Activated naive CD8-positive, alpha-beta T cell treated with anti-CD3 and anti-CD28 coated beads for 36 hours (primary cell): ENCODE measurements around the gene GABRR3. TPM values are rescaled to one million over a fixed set of nuclear protein-coding genes. Genes with fewer than 3 reads are reported as not detected.

Experiments
- DNase-seq: peaks from one replicate; pipeline ENCODE4 v3.0.0; 2021
- H3K27ac Mint-ChIP-seq: one replicate; pipeline ENCODE4 v1.8.0; 2022; ENCODE audit warnings: mild to moderate bottlenecking, moderate library complexity, mixed read lengths
- H3K27me3 Mint-ChIP-seq: one replicate; pipeline ENCODE4 v1.8.0; 2022; ENCODE audit warnings: mild to moderate bottlenecking, mixed read lengths
- H3K36me3 Mint-ChIP-seq: one replicate; pipeline ENCODE4 v1.8.0; 2021; ENCODE audit warnings: mild to moderate bottlenecking, mixed read lengths
- H3K4me1 Mint-ChIP-seq: one replicate; pipeline ENCODE4 v1.8.0; 2021; ENCODE audit warnings: mixed read lengths
- H3K4me3 Mint-ChIP-seq: one replicate; pipeline ENCODE4 v1.8.0; 2022; ENCODE audit warnings: mild to moderate bottlenecking, moderate library complexity, mixed read lengths
- H3K9me3 Mint-ChIP-seq: one replicate; pipeline ENCODE4 v1.8.0; 2022; ENCODE audit warnings: mixed read lengths
- total RNA-seq, 2 experiments: library from RNA; stranded (reverse); gene quantifications; one replicate each; pipeline ENCODE4 v1.2.3, GENCODE V29; 2021

Gene GABRR3
- total RNA-seq, result not detected

DNA sequence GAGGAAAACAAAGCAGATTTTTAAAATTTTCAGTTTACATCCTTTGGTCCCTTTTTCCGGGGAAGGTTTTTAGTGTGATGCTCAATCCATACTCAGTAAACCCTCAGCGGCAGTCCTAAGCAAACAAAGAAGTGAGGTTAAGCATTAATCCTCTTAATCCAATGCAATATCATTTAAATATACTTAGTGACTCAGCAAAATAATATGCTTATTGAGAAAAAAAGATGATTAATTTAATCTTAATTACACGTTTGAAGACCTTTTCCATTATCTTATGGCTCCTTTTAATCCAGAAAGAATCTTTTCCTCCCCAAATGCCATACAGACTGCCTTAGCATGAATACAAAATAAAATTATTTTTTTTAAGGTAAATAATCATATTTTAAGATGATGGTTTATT is at the start of gene GABRR3:
TSS of gene GABRR3 (minus strand) at position 108 of the 400 bp plus-strand sequence. CDS start 328 bp downstream, outside the sequence.
- Mint-ChIP-seq H3K27me3 (peaks cover 15% of the 10 kb centered on the region), H3K27ac (no peak within 1 kb of the TSS), H3K4me1 (peaks cover 6% of the 10 kb centered on the region), H3K36me3 (no peaks in the 10 kb centered on the region), H3K9me3 (no peaks in the 10 kb centered on the region), H3K4me3 (no peak within 1 kb of the TSS)
- DNase-seq, result no peak

GRCh38 chr3:98073486-98073885 is 38.4 kb upstream of the GABRR3 start:
- H3K4me3 Mint-ChIP-seq, result no peak overlapping the region
- H3K36me3 Mint-ChIP-seq, result no peaks in the 10 kb centered on the region
- no peak overlapping the region for H3K27ac Mint-ChIP-seq
- H3K27me3 Mint-ChIP-seq, result peaks cover 14% of the 10 kb centered on the region
- no peaks in the 10 kb centered on the region for H3K9me3 Mint-ChIP-seq
- H3K4me1 Mint-ChIP-seq, result no peaks in the 10 kb centered on the region
- no peak for DNase-seq

DNA sequence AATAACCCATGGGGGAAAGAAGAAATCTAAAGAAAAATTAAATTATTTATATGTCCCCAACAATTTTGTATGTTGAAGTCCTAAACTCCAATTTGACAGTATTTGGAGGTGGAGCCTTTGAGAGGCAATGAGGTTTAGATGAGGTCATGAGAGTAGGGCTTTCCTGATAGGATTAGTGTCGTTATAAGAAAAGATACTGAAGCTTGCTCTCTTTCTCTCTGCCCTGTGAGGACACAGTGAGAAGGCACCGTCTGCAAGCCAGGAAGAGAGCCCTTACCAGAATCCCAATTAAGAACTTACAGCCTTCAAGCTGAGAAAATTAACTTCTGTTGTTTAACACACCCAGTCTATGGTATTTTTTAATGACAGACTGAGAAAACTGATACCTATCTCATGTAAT is 35.7 kb upstream of the GABRR3 start:
- H3K27me3 Mint-ChIP-seq, result peaks cover 26% of the 10 kb centered on the region
- no peaks in the 10 kb centered on the region for H3K9me3 Mint-ChIP-seq
- H3K4me1 Mint-ChIP-seq, result no peaks in the 10 kb centered on the region
- no peak for DNase-seq
- H3K4me3 Mint-ChIP-seq, result no peak overlapping the region
- H3K36me3 Mint-ChIP-seq, result no peaks in the 10 kb centered on the region
- no peak overlapping the region for H3K27ac Mint-ChIP-seq

DNA sequence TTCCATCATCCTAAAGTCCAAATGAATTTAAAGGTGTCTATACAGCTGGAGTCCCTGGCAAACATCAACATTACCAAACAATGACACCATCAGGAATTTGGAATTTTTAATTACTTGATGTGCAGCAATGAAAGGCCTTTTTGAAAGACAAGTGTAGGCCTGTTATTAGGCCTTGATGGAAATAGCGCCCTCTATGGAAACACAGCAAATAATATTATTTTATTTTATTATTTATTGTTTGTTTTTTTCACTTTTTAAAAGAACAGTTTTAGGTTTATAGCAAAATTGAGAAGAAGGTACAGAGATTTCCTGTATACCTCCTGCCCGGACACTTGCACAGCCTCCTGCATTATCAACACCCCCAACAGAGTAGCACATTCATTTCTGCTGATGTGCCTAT is 33.7 kb upstream of the GABRR3 start:
- Mint-ChIP-seq H3K27me3 (peaks cover 22% of the 10 kb centered on the region), H3K27ac (no peak overlapping the region), H3K36me3 (no peaks in the 10 kb centered on the region), H3K4me1 (no peaks in the 10 kb centered on the region), H3K9me3 (no peaks in the 10 kb centered on the region), H3K4me3 (no peak overlapping the region)
- DNase-seq, result no peak

DNA sequence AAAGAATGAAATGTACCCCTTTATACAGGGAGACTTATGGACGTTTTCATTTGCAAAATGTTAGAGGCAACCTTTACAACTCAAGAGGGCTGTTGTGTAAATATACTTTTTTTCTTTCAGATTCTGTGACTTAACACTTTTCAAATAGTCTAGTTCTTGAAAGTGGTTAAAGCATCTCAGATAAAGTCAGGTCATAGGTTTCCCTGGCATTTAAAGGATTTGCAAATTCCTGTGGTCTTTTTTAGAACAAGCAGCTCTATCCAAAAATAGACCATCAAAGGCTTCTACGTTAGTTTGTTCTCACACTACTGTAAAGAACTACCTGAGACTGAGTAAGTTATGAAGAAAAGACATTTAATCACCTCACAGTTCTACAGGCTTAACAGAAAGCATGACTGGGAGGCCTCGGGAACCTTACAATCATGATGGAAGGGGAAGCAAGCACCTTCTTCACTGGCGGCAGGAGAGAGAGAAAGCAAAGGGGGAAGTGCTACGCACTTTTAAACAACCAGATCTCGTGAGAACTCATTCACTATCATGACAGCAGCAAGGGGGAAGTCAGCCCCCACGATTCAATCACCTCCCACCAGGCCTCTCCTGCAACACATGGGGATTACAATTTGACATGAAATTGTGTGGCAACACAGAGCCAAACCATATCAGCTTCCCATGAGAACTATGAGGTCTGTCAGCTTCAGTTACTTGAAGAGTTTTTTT is 23.3 kb upstream of the GABRR3 start:
- Mint-ChIP-seq H3K9me3 (no peaks in the 10 kb centered on the region), H3K27me3 (peaks cover 4% of the 10 kb centered on the region), H3K27ac (no peak overlapping the region), H3K36me3 (no peaks in the 10 kb centered on the region), H3K4me1 (no peaks in the 10 kb centered on the region), H3K4me3 (no peak overlapping the region)
- no peak for DNase-seq

GRCh38 chr3:98057631-98058030 is 22.5 kb upstream of the GABRR3 start:
- Mint-ChIP-seq H3K27me3 (peaks cover 4% of the 10 kb centered on the region), H3K9me3 (no peaks in the 10 kb centered on the region), H3K36me3 (no peaks in the 10 kb centered on the region), H3K4me3 (no peak overlapping the region), H3K27ac (no peak overlapping the region), H3K4me1 (no peaks in the 10 kb centered on the region)
- no peak for DNase-seq

- DNase-seq, result no peak
- no peak overlapping the region for H3K27ac Mint-ChIP-seq
- no peak overlapping the region for H3K4me3 Mint-ChIP-seq
- no peaks in the 10 kb centered on the region for H3K36me3 Mint-ChIP-seq
- no peaks in the 10 kb centered on the region for H3K4me1 Mint-ChIP-seq
- H3K9me3 Mint-ChIP-seq, result no peaks in the 10 kb centered on the region
- H3K27me3 Mint-ChIP-seq, result peaks cover 4% of the 10 kb centered on the region
Observed at GRCh38 chr3:98056035-98056434, 20.9 kb upstream of the GABRR3 start.

GRCh38 chr3:98049271-98049670 is 14.2 kb upstream of the GABRR3 start:
- H3K27me3 Mint-ChIP-seq, result no peaks in the 10 kb centered on the region
- H3K9me3 Mint-ChIP-seq, result no peaks in the 10 kb centered on the region
- DNase-seq, result no peak
- H3K36me3 Mint-ChIP-seq, result no peaks in the 10 kb centered on the region
- H3K4me1 Mint-ChIP-seq, result no peaks in the 10 kb centered on the region
- H3K27ac Mint-ChIP-seq, result no peak overlapping the region
- H3K4me3 Mint-ChIP-seq, result no peak overlapping the region

DNA sequence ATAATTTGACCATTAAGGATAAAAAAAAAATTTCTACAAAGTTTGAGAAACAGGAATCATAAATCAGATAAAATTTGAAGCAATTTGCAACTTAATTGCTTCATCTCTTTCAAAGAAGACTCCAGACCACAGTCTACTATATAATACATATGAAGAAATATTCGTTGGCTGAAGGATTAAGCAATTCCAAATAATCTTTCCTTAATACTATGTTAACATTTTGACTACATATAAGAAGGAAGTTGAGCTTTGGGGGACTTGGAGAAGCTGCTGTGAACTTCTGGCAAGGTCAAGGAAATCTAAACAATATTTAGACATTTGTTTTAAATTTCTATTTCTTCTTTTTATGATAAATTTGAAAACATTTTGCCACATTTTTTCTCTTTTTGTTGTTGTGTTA is 13.5 kb upstream of the GABRR3 start:
- Mint-ChIP-seq H3K9me3 (no peaks in the 10 kb centered on the region), H3K27ac (no peak overlapping the region), H3K4me3 (no peak overlapping the region), H3K36me3 (no peaks in the 10 kb centered on the region), H3K4me1 (no peaks in the 10 kb centered on the region), H3K27me3 (no peaks in the 10 kb centered on the region)
- no peak for DNase-seq

DNA sequence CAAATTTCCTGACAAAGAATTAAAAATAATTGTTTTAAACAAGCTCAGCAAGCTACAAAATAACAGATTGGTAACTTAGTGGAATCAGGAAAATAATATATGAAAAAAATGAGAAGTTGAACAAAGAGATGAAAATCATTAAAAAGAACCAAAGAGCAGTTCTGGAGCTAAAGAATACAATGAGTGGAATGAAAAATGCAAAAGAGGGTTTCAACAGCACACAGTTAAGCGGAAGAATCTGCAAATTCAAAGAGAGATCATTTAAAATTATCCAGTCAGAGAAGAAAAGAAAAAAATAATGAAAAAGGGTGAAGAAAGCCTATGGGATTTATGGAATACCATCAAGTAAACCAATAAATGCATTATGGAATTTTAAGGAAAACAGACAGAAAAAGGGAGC is 6.2 kb upstream of the GABRR3 start:
- no peak overlapping the region for H3K27ac Mint-ChIP-seq
- DNase-seq, result no peak
- peaks cover 6% of the 10 kb centered on the region for H3K4me1 Mint-ChIP-seq
- H3K36me3 Mint-ChIP-seq, result no peaks in the 10 kb centered on the region
- H3K4me3 Mint-ChIP-seq, result no peak overlapping the region
- H3K9me3 Mint-ChIP-seq, result peaks cover 4% of the 10 kb centered on the region
- H3K27me3 Mint-ChIP-seq, result peaks cover 13% of the 10 kb centered on the region

- H3K4me1 Mint-ChIP-seq, result peaks cover 6% of the 10 kb centered on the region
- H3K9me3 Mint-ChIP-seq, result peaks cover 4% of the 10 kb centered on the region
- peaks cover 17% of the 10 kb centered on the region for H3K27me3 Mint-ChIP-seq
- peak; percentile 65 for DNase-seq
- H3K36me3 Mint-ChIP-seq, result no peaks in the 10 kb centered on the region
- peak overlapping the region; percentile 93 for H3K4me3 Mint-ChIP-seq
- H3K27ac Mint-ChIP-seq, result peak overlapping the region; percentile 98
Observed at GRCh38 chr3:98039322-98040024, 4.4 kb upstream of the GABRR3 start.

DNA sequence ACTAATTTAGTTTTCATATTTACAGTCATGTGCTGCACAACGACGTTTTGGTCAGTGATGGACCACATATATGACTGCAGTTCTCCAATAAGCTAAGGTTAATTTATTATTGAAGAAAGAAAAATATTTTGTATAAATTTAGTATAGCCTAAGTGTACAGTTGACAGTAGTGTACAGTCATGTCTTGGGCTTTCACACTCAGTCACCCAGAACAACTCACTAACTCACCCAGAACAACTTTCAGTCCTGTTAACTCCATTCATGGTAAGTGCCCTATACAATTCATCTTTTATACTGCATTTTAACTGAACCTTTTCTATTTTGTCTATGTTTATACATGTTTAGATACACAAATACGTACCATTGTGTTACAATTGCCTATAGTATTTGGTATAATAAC is 3.8 kb upstream of the GABRR3 start:
- Mint-ChIP-seq H3K9me3 (peaks cover 4% of the 10 kb centered on the region), H3K36me3 (no peaks in the 10 kb centered on the region), H3K27ac (peak overlapping the region; percentile 98), H3K4me3 (no peak overlapping the region), H3K27me3 (peaks cover 17% of the 10 kb centered on the region), H3K4me1 (peaks cover 6% of the 10 kb centered on the region)
- DNase-seq, result no peak

DNA sequence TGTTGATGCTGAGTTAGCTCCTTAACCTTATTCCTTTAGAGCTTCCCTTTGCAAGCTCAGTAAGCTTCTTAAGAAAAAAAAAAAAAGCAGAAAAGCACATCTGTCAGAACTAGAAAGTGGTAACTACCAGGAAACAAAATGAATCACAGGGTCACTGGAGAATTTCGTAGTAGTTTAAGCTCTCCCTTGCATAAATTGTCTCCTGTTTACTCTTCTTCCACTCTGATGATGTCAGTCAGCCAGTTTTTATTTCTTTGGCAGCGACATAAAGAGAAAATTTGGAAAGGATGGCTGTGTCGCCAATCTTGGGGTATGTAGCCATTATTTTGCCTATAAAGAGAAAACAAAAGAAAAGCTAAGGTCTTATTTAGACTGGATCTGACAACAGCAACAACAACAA is 3.2 kb upstream of the GABRR3 start:
- Mint-ChIP-seq H3K27ac (no peak overlapping the region), H3K9me3 (peaks cover 4% of the 10 kb centered on the region), H3K4me3 (no peak overlapping the region), H3K36me3 (no peaks in the 10 kb centered on the region), H3K27me3 (peaks cover 17% of the 10 kb centered on the region), H3K4me1 (peaks cover 6% of the 10 kb centered on the region)
- no peak for DNase-seq

GRCh38 chr3:98034486-98034885 is 629 bp downstream of the GABRR3 start:
- DNase-seq, result no peak
- Mint-ChIP-seq H3K27me3 (peaks cover 15% of the 10 kb centered on the region), H3K4me3 (no peak overlapping the region), H3K36me3 (no peaks in the 10 kb centered on the region), H3K9me3 (no peaks in the 10 kb centered on the region), H3K27ac (no peak overlapping the region), H3K4me1 (peaks cover 6% of the 10 kb centered on the region)

GRCh38 chr3:98034036-98034435 is 1.1 kb downstream of the GABRR3 start:
- Mint-ChIP-seq H3K4me3 (no peak overlapping the region), H3K36me3 (no peaks in the 10 kb centered on the region), H3K9me3 (no peaks in the 10 kb centered on the region), H3K4me1 (peaks cover 6% of the 10 kb centered on the region), H3K27me3 (peaks cover 15% of the 10 kb centered on the region), H3K27ac (no peak overlapping the region)
- no peak for DNase-seq

- no peak for DNase-seq
- Mint-ChIP-seq H3K4me1 (peaks cover 13% of the 10 kb centered on the region), H3K9me3 (no peaks in the 10 kb centered on the region), H3K4me3 (no peak overlapping the region), H3K36me3 (no peaks in the 10 kb centered on the region), H3K27ac (no peak overlapping the region), H3K27me3 (peaks cover 15% of the 10 kb centered on the region)
Observed at GRCh38 chr3:98032904-98033303, 2.2 kb downstream of the GABRR3 start.
